Karpas-422 (cell line): ENCODE results near the gene ASTN2. TPM values are rescaled to one million over a fixed set of nuclear protein-coding genes. Genes with fewer than 3 reads are reported as not detected.

Source experiments
- DNase-seq: peaks from one replicate; pipeline ENCODE4 v3.0.0-alpha.2; 2015
- H2AFZ ChIP-seq: fragments of 200-600 bp; sonication (generic); 2 replicates; pipeline ENCODE4 v1.6.1; 2014; ENCODE audit warnings: antibody characterized with exemption, low read length, mixed read lengths
- H3K27ac ChIP-seq: fragments of 200-600 bp; sonication (generic); 2 replicates; pipeline ENCODE4 v1.5.1; 2014; ENCODE audit warnings: mild to moderate bottlenecking, low read length, moderate library complexity
- H3K27me3 ChIP-seq: fragments of 200-600 bp; sonication (generic); 2 replicates; pipeline ENCODE4 v1.6.1; 2014; ENCODE audit warnings: low read length, mixed read lengths
- H3K36me3 ChIP-seq: fragments of 200-600 bp; sonication (generic); 2 replicates; pipeline ENCODE4 v1.6.1; 2014; ENCODE audit warnings: low read length, mixed read lengths; ENCODE audit not compliant: insufficient read depth
- H3K4me1 ChIP-seq: fragments of 200-600 bp; sonication (generic); 2 replicates; pipeline ENCODE4 v1.6.1; 2014; ENCODE audit warnings: mild to moderate bottlenecking, low read length, mixed read lengths
- H3K4me2 ChIP-seq: fragments of 200-600 bp; sonication (generic); 2 replicates; pipeline ENCODE4 v1.6.1; 2014; ENCODE audit warnings: low read length, low read depth, mild to moderate bottlenecking; ENCODE audit not compliant: poor library complexity, severe bottlenecking
- H3K4me3 ChIP-seq: fragments of 200-600 bp; sonication (generic); 2 replicates; pipeline ENCODE4 v1.5.1; 2014; ENCODE audit warnings: mild to moderate bottlenecking, antibody characterized with exemption, low read length, mixed read lengths
- H3K79me2 ChIP-seq: fragments of 200-600 bp; sonication (generic); 2 replicates; pipeline ENCODE4 v1.6.1; 2014; ENCODE audit warnings: mild to moderate bottlenecking, low read length, mixed read lengths
- H3K9ac ChIP-seq: fragments of 200-600 bp; sonication (generic); 2 replicates; pipeline ENCODE4 v1.6.0; 2014; ENCODE audit warnings: low read length
- H3K9me2 ChIP-seq: fragments of 200-600 bp; sonication (generic), shearing (Covaris generic); replicated peaks from 2 replicates; pipeline ENCODE4 v1.6.0; 2014; ENCODE audit warnings: mild to moderate bottlenecking, low read length, moderate library complexity; ENCODE audit not compliant: insufficient read depth
- H3K9me3 ChIP-seq: fragments of 300-700, 200-600 bp; sonication (generic); 2 replicates; pipeline ENCODE4 v1.6.1; 2014; ENCODE audit warnings: low read length, mixed read lengths
- H4K20me1 ChIP-seq: fragments of 200-600 bp; sonication (generic); 2 replicates; pipeline ENCODE4 v1.6.1; 2014; ENCODE audit warnings: mild to moderate bottlenecking, antibody characterized with exemption, low read length, low read depth; ENCODE audit not compliant: insufficient read depth
- total RNA-seq: library from RNA; depleted of rRNA; stranded (reverse); fragments of >200 nt; shearing (Covaris generic); gene quantifications from 2 replicates; pipeline ENCODE4 v1.2.3, GENCODE V29; 2014; ENCODE audit warnings: low replicate concordance

ASTN2 gene
- total RNA-seq, 1 experiment from 2014 or later: 5.3 TPM

DNA sequence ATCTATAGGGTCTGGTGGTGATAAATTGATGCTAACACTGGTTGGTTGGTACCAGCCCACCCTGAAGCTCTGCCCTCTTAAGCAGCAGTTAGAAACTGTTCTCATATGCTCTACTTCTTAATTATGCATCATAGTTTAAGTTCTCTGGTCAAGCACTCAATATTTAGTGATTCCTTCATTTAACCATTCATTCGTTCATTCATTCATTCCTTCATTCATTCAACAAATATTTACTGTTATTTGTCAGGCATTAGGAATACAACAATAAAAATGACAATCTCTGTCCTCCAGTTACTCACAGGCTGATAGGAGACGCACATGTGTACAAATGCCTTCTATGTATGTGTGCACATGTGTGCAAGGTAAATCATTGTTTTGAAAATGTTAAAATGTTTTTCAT is 673.1 kb downstream of the ASTN2 start:
- H3K4me1 ChIP-seq: peaks cover 61% of the 10 kb centered on the region
- H3K4me3 ChIP-seq: no peak overlapping the region
- H2AFZ ChIP-seq: no peak overlapping the region
- H3K27me3 ChIP-seq: no peaks in the 10 kb centered on the region
- H3K27ac ChIP-seq: no peak overlapping the region
- H3K79me2 ChIP-seq: no peaks in the 10 kb centered on the region
- H3K4me2 ChIP-seq: no peak overlapping the region
- no peaks in the 10 kb centered on the region for H4K20me1 ChIP-seq
- H3K9ac ChIP-seq: no peak overlapping the region; the same call in 1 of the 2 replicates
- no peaks in the 10 kb centered on the region for H3K36me3 ChIP-seq
- no peaks in the 10 kb centered on the region for H3K9me2 ChIP-seq
- no peaks in the 10 kb centered on the region for H3K9me3 ChIP-seq
- no peak for DNase-seq

DNA sequence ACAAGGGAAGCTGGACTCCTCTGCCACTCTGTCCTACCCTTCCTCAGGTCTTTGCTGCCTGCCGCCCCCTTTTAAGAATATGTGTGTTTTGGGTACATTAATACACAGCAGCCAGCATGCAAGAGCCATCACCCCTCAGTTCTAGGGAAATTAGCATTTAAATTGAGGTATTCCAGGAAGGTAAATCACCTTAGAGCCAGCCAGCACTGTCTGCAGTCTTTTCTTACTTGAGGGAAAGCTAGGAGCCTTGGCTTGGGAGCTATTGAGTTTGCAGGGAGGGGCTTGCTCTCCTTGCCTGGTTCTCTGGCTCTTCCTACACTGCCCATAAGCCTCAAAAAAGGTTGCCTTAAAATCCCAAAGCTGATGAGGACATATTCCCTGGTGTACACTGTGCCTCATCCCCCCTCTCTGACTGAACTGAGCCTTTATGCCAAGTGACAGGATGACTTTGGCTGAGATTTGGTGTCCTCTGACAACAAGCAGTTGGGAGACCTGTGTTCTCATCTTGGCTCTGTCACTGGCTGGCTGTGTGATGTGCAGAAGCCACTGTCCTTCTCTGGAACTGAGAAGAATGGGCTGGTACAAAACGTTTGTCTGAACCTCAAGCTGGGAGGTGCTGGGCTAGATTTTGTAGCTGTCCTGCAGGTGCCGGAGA is 673.6 kb downstream of the ASTN2 start:
- Histone ChIP-seq H2AFZ (no peak overlapping the region), H3K4me1 (peaks cover 57% of the 10 kb centered on the region), H3K79me2 (no peaks in the 10 kb centered on the region), H3K9me2 (no peaks in the 10 kb centered on the region), H3K27me3 (no peaks in the 10 kb centered on the region), H3K9me3 (no peaks in the 10 kb centered on the region), H3K27ac (no peak overlapping the region), H3K9ac (peak overlapping the region; percentile 14; the same call in 1 of the 2 replicates), H3K36me3 (no peaks in the 10 kb centered on the region), H3K4me2 (peak overlapping the region; percentile 36), H3K4me3 (no peak overlapping the region), H4K20me1 (no peaks in the 10 kb centered on the region)
- DNase-seq: no peak

DNA sequence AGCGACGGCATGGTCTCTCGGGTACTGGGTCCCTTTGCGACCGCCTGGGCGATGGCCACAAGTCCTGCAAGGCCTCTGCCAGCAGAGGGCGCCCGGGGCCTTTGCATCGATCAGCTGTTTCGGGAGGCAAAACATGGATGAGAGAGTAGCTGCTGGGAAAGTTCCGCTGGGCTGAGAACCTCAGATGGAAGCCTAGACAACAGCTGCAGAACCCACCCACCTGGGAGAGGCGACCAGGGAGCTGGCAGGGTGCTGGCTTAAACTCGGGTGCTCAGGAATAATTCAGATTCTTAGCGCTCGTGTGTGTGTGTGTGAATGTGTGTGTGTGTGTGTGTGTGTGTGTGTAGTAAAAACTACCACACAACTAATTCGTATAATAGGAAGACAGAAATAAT is 677.7 kb downstream of the ASTN2 start:
- Histone ChIP-seq H3K27ac (no peak overlapping the region), H3K9ac (peak overlapping the region; percentile 57), H3K79me2 (no peaks in the 10 kb centered on the region), H4K20me1 (no peaks in the 10 kb centered on the region), H3K4me3 (peak overlapping the region; percentile 50; the same call in 1 of the 2 replicates), H3K4me1 (peaks cover 33% of the 10 kb centered on the region), H3K9me3 (no peaks in the 10 kb centered on the region), H2AFZ (peak overlapping the region; percentile 78; the same call in 1 of the 2 replicates), H3K4me2 (peak overlapping the region; percentile 62), H3K36me3 (no peaks in the 10 kb centered on the region), H3K27me3 (no peaks in the 10 kb centered on the region), H3K9me2 (no peaks in the 10 kb centered on the region)
- DNase-seq: peak; percentile 95

DNA sequence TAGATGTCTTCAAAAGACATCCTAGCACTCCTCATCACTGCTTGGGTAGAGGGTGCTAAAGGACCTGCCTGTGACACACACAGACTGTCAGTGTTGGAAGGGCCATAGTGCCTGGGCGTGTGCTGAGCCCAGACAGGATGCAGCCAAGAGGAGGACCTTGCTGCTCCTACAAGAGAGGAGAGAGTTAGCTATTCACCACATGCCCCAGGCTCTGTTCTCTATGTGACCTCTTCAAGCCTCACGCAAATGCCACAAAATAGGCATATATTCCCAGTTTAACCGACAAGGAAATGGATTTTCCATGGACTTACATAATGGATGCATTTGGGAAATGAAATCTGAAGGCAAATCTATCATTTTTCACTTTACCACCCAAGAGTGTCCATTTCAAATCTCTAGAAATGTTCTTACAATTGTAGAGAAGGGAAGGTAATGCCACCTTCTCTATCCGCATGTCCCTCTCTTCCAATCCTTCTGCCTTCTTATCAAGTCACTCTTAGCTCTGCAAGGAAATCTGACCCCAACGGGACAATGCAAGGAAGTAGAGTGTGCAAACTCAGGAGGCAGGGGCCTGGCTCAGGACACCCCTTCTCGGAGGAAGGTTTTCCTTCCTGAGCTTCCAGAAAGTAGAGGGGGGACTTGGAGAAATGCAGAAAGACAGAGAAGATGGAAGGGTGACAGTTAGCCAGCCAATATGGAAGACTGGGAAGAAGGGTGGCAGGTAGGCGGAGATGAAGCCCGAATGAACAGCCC is 678.3 kb downstream of the ASTN2 start:
- Histone ChIP-seq H3K4me3 (peak overlapping the region; percentile 50; the same call in 1 of the 2 replicates), H3K27me3 (no peaks in the 10 kb centered on the region), H3K36me3 (no peaks in the 10 kb centered on the region), H4K20me1 (no peaks in the 10 kb centered on the region), H3K79me2 (no peaks in the 10 kb centered on the region), H3K9ac (no peak overlapping the region), H3K9me3 (no peaks in the 10 kb centered on the region), H3K4me1 (peaks cover 27% of the 10 kb centered on the region), H3K4me2 (peak overlapping the region; percentile 62), H2AFZ (no peak overlapping the region), H3K9me2 (no peaks in the 10 kb centered on the region), H3K27ac (no peak overlapping the region)
- DNase-seq: no peak

DNA sequence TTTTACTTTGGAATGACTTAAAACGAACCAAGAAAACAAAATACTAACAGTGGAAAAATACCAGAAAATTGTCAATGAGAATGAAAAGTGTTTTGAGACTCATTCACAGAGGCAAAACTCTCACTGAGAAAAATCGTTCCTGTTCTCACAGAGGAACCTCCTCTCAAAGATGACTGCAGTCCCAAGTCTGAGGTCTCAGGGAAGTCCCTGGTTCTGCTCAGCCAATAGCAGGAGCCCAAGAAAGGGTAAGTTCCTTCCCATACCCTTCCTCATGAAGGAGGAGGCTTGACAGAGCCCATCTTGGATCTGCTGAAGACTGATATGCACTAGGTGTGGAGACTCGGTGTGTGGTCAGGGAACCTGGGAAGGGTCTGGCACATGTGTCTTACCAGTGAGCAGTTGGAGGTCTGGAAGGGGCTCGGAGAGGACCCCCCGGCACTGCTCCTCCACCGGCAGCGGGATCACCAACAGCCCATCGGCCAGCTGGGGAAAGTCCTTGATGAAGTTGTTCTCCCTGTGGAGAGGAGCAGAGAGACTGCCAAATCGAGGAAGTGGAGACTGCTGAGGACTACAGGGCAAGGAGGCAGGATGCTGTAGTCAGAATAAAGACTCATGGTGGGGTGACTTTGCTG is 681.7 kb downstream of the ASTN2 start:
- Histone ChIP-seq H3K4me2 (no peak overlapping the region), H3K9me2 (no peaks in the 10 kb centered on the region), H4K20me1 (no peaks in the 10 kb centered on the region), H3K4me1 (peaks cover 9% of the 10 kb centered on the region), H3K27ac (no peak overlapping the region), H3K36me3 (no peaks in the 10 kb centered on the region), H3K4me3 (no peak overlapping the region), H3K9me3 (no peaks in the 10 kb centered on the region), H3K79me2 (no peaks in the 10 kb centered on the region), H3K27me3 (no peaks in the 10 kb centered on the region), H2AFZ (no peak overlapping the region), H3K9ac (no peak overlapping the region)
- DNase-seq: no peak

DNA sequence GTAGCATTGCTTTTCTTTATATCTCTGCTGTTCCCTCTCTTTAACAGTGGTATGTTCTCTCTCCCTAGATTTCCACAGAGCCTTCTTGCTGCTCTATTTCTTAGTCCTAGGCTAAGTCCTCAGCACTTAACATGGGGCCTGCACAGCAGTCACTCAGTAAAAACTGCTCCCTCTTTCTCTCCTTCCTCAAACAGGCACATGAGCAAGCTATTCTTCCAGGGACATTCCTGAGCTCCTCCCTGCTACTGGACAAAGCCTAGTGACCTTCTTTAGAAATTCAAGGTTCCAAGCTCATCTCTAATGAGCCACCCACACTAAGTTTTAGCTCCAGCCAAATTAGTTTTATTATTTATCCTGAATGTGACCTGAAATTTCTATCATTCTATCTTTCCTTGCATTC is 688.3 kb downstream of the ASTN2 start:
- H3K9me2 ChIP-seq: no peaks in the 10 kb centered on the region
- no peaks in the 10 kb centered on the region for H3K27me3 ChIP-seq
- H3K36me3 ChIP-seq: no peaks in the 10 kb centered on the region
- H3K27ac ChIP-seq: no peak overlapping the region
- H3K4me1 ChIP-seq: no peaks in the 10 kb centered on the region
- H3K9ac ChIP-seq: no peak overlapping the region
- H4K20me1 ChIP-seq: no peaks in the 10 kb centered on the region
- no peak overlapping the region for H2AFZ ChIP-seq
- no peaks in the 10 kb centered on the region for H3K9me3 ChIP-seq
- H3K4me2 ChIP-seq: no peak overlapping the region
- DNase-seq: no peak
- no peak overlapping the region for H3K4me3 ChIP-seq
- no peaks in the 10 kb centered on the region for H3K79me2 ChIP-seq

DNA sequence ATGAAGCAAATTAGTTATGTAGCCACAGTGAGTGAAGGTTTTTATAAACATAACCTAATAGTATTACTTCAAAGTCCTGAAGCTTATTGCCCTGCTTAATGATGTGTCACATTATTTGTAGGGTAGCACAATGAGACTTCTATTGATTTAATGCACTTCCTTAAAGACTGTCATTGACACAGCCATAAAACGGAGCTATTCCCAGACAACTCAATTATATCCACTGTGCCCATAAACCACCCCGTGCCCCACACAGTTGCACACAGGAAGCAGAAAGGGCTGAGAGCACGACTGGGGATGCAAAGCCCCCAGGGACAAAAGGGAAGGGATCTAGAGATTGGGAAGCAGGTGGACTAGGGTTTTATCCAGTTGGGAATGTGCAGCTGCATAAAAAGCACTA is 690.7 kb downstream of the ASTN2 start:
- Histone ChIP-seq H3K27ac (no peak overlapping the region), H3K79me2 (no peaks in the 10 kb centered on the region), H3K36me3 (no peaks in the 10 kb centered on the region), H4K20me1 (no peaks in the 10 kb centered on the region), H3K4me1 (no peaks in the 10 kb centered on the region), H3K9ac (no peak overlapping the region), H3K27me3 (no peaks in the 10 kb centered on the region), H3K9me2 (no peaks in the 10 kb centered on the region), H3K9me3 (no peaks in the 10 kb centered on the region), H3K4me2 (no peak overlapping the region), H2AFZ (no peak overlapping the region), H3K4me3 (no peak overlapping the region)
- no peak for DNase-seq

DNA sequence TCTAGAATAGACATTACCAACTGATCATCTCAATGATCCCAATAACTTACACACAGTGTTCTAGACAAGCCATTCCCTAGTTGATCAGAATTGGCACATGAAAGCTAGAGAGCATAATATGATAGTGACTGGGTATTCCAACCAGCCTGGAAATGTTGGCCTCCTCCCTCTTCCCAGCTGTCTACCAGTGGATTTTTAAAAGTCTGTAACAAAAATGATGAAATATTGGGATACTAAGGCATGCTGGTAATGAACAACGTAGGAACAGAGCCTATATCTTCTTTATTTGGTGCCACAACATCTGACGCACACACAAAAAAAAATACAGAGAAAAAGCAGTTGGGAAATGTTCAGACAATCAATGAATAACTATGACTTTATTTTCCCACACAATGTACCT is 692.9 kb downstream of the ASTN2 start:
- Histone ChIP-seq H3K79me2 (no peaks in the 10 kb centered on the region), H3K27ac (no peak overlapping the region), H3K9me3 (no peaks in the 10 kb centered on the region), H3K4me1 (no peaks in the 10 kb centered on the region), H4K20me1 (no peaks in the 10 kb centered on the region), H3K27me3 (no peaks in the 10 kb centered on the region), H3K36me3 (no peaks in the 10 kb centered on the region), H3K9me2 (no peaks in the 10 kb centered on the region), H2AFZ (no peak overlapping the region), H3K4me3 (no peak overlapping the region), H3K4me2 (no peak overlapping the region), H3K9ac (no peak overlapping the region)
- no peak for DNase-seq
